HEK293 (cell line): ENCODE results near the gene VGLL3.

Experiments
- CTCF ChIA-PET: fragments of 350-600 bp; formaldehyde crosslinking; extraction: SDS; loops from one replicate; lab custom pipeline; 2021; ENCODE audit warnings: antibody characterized with exemption; lab: Yijun Ruan, JAX
- POLR2A ChIA-PET: fragments of 300-600 bp; formaldehyde crosslinking; extraction: SDS; loops from one replicate; lab custom pipeline; 2020; ENCODE audit warnings: antibody characterized with exemption, inconsistent platforms; lab: Yijun Ruan, JAX
- H3K27ac ChIP-seq: fragments of 200-500 bp; sonication (Bioruptor generic); 2 replicates; pipeline ENCODE4 v1.5.1; 2014; ENCODE audit warnings: low read depth, low read length, control low read depth, inconsistent platforms; ENCODE audit errors: extremely low read depth
- H3K36me3 ChIP-seq, 2 experiments: fragments of 200-500 bp in 1 of 2; sonication (Bioruptor generic) in 1 of 2; 1 replicate in 1 of 2; 2 replicates in 1 of 2; pipeline ENCODE4 v1.5.1; 2014 to 2017; ENCODE audit warnings: inconsistent platforms in 2 of 2, low read length in 2 of 2; ENCODE audit not compliant: control insufficient read depth in 2 of 2, insufficient read depth in 1 of 2
- H3K4me1 ChIP-seq: fragments of 200-500 bp; sonication (Bioruptor generic); 2 replicates; pipeline ENCODE4 v1.5.1; 2014; ENCODE audit warnings: mild to moderate bottlenecking, low read length, inconsistent platforms; ENCODE audit not compliant: control insufficient read depth, insufficient read depth
- H3K4me3 ChIP-seq: 2 replicates; pipeline ENCODE4 v1.5.1; 2011; ENCODE audit warnings: low read depth, mild to moderate bottlenecking, control low read depth, low read length, moderate library complexity
- H3K9me3 ChIP-seq: fragments of 200-500 bp; sonication (Bioruptor generic); 2 replicates; pipeline ENCODE4 v1.5.1; 2014; ENCODE audit warnings: low read depth, low read length, inconsistent platforms; ENCODE audit not compliant: control insufficient read depth, insufficient read depth
- GFI1B ChIP-seq: fragments of 450-650 bp; formaldehyde crosslinking; IDR thresholded peaks from 2 replicates; pipeline ENCODE4 v1.5.1; 2016; ENCODE audit warnings: missing biosample characterization, missing genetic modification characterization
- HOXA7 ChIP-seq: sonication (generic); formaldehyde crosslinking; IDR thresholded peaks from 2 replicates; pipeline ENCODE4 v1.8.1; 2022; ENCODE audit warnings: missing genetic modification reagents, borderline replicate concordance
- HOXC10 ChIP-seq: sonication (generic); formaldehyde crosslinking; IDR thresholded peaks from 2 replicates; pipeline ENCODE4 v1.8.1; 2023; ENCODE audit warnings: mild to moderate bottlenecking, missing genetic modification reagents
- KLF9 ChIP-seq: fragments of 450-650 bp; formaldehyde crosslinking; IDR thresholded peaks from 2 replicates; pipeline ENCODE4 v1.5.1; 2016; ENCODE audit warnings: missing biosample characterization, missing genetic modification characterization, low read depth
- MZF1 ChIP-seq: fragments of 450-650 bp; formaldehyde crosslinking; IDR thresholded peaks from 2 replicates; pipeline ENCODE4 v1.5.1; 2017; ENCODE audit warnings: missing biosample characterization, missing genetic modification characterization, borderline replicate concordance
- OSR2 ChIP-seq: fragments of 450-650 bp; formaldehyde crosslinking; IDR thresholded peaks from 2 replicates; pipeline ENCODE4 v1.5.1; 2016; ENCODE audit warnings: missing biosample characterization, missing genetic modification characterization
- REPIN1 ChIP-seq: fragments of 450-650 bp; formaldehyde crosslinking; IDR thresholded peaks from 2 replicates; pipeline ENCODE4 v1.5.1; 2017; ENCODE audit warnings: missing biosample characterization, missing genetic modification characterization, low read depth
- SALL2 ChIP-seq: fragments of 450-650 bp; formaldehyde crosslinking; IDR thresholded peaks from 2 replicates; pipeline ENCODE4 v1.5.0; 2017; ENCODE audit warnings: missing biosample characterization, mild to moderate bottlenecking, missing genetic modification characterization, borderline replicate concordance
- TRIM28 ChIP-seq: IDR thresholded peaks from 2 replicates; pipeline ENCODE4 v1.6.1; 2011; ENCODE audit warnings: low read length, control low read depth, borderline replicate concordance
- YY2 ChIP-seq: fragments of 450-650 bp; formaldehyde crosslinking; IDR thresholded peaks from 2 replicates; pipeline ENCODE4 v1.5.1; 2016; ENCODE audit warnings: missing biosample characterization, missing genetic modification characterization
- ZBTB17 ChIP-seq: fragments of 450-650 bp; formaldehyde crosslinking; IDR thresholded peaks from 2 replicates; pipeline ENCODE4 v1.5.1; 2016; ENCODE audit warnings: missing biosample characterization, missing genetic modification characterization
- ZNF112 ChIP-seq: fragments of 450-650 bp; formaldehyde crosslinking; IDR thresholded peaks from 2 replicates; pipeline ENCODE4 v1.5.0; 2017; ENCODE audit warnings: missing biosample characterization, missing genetic modification characterization
- ZNF169 ChIP-seq: fragments of 450-650 bp; formaldehyde crosslinking; IDR thresholded peaks from 2 replicates; pipeline ENCODE4 v1.5.1; 2016; ENCODE audit warnings: missing biosample characterization, missing genetic modification characterization
- ZNF211 ChIP-seq: fragments of 450-650 bp; formaldehyde crosslinking; IDR thresholded peaks from 2 replicates; pipeline ENCODE4 v1.5.1; 2016; ENCODE audit warnings: low read depth, missing biosample characterization, missing genetic modification characterization
- ZNF221 ChIP-seq: fragments of 450-650 bp; formaldehyde crosslinking; IDR thresholded peaks from 2 replicates; pipeline ENCODE4 v1.5.1; 2017; ENCODE audit warnings: missing biosample characterization, missing genetic modification characterization, borderline replicate concordance
- ZNF23 ChIP-seq: fragments of 450-650 bp; formaldehyde crosslinking; IDR thresholded peaks from 2 replicates; pipeline ENCODE4 v1.5.1; 2016; ENCODE audit warnings: missing biosample characterization, missing genetic modification characterization, borderline replicate concordance
- ZNF248 ChIP-seq: fragments of 450-650 bp; formaldehyde crosslinking; IDR thresholded peaks from 2 replicates; pipeline ENCODE4 v1.5.1; 2017; ENCODE audit warnings: missing biosample characterization, missing genetic modification characterization
- ZNF274 ChIP-seq, 2 experiments: fragments of 200-500 bp in 1 of 2; fragments of 450-650 bp in 1 of 2; sonication (Bioruptor generic) in 1 of 2; formaldehyde crosslinking in 1 of 2; IDR thresholded peaks; 2 replicates each; pipeline versions ENCODE4 v1.5.1 to v1.6.1; 2014 to 2016; ENCODE audit warnings: borderline replicate concordance in 1 of 2, inconsistent platforms in 1 of 2, low read length in 1 of 2, missing biosample characterization in 1 of 2, missing genetic modification characterization in 1 of 2
- ZNF311 ChIP-seq: fragments of 450-650 bp; formaldehyde crosslinking; IDR thresholded peaks from 2 replicates; pipeline ENCODE4 v1.5.1; 2017; ENCODE audit warnings: missing biosample characterization, missing genetic modification characterization, borderline replicate concordance
- ZNF335 ChIP-seq: fragments of 450-650 bp; formaldehyde crosslinking; conservative IDR thresholded peaks from 2 replicates; pipeline ENCODE4 v1.5.1; 2016; ENCODE audit warnings: missing biosample characterization, missing genetic modification characterization
- ZNF350 ChIP-seq: fragments of 450-650 bp; formaldehyde crosslinking; IDR thresholded peaks from 2 replicates; pipeline ENCODE4 v1.5.0; 2017; ENCODE audit warnings: missing biosample characterization, mild to moderate bottlenecking, missing genetic modification characterization
- ZNF544 ChIP-seq: fragments of 450-650 bp; formaldehyde crosslinking; IDR thresholded peaks from 2 replicates; pipeline ENCODE4 v1.5.0; 2017; ENCODE audit warnings: missing biosample characterization, missing genetic modification characterization
- ZNF596 ChIP-seq: fragments of 450-650 bp; IDR thresholded peaks from 2 replicates; pipeline ENCODE4 v1.5.0; 2018; ENCODE audit warnings: missing biosample characterization, mild to moderate bottlenecking, missing genetic modification characterization, moderate library complexity
- ZNF621 ChIP-seq: fragments of 450-650 bp; formaldehyde crosslinking; IDR thresholded peaks from 2 replicates; pipeline ENCODE4 v1.5.1; 2017; ENCODE audit warnings: missing biosample characterization, missing genetic modification characterization
- ZNF792 ChIP-seq: fragments of 450-650 bp; formaldehyde crosslinking; IDR thresholded peaks from 2 replicates; pipeline ENCODE4 v1.5.1; 2016; ENCODE audit warnings: missing biosample characterization, missing genetic modification characterization
- TF ChIP-seq, protein P1 (sequence below): fragments of 450-650 bp; IDR thresholded peaks from 2 replicates; pipeline ENCODE4 v1.5.1; 2018; ENCODE audit warnings: missing biosample characterization, missing genetic modification characterization

The VGLL3 gene

DNA sequence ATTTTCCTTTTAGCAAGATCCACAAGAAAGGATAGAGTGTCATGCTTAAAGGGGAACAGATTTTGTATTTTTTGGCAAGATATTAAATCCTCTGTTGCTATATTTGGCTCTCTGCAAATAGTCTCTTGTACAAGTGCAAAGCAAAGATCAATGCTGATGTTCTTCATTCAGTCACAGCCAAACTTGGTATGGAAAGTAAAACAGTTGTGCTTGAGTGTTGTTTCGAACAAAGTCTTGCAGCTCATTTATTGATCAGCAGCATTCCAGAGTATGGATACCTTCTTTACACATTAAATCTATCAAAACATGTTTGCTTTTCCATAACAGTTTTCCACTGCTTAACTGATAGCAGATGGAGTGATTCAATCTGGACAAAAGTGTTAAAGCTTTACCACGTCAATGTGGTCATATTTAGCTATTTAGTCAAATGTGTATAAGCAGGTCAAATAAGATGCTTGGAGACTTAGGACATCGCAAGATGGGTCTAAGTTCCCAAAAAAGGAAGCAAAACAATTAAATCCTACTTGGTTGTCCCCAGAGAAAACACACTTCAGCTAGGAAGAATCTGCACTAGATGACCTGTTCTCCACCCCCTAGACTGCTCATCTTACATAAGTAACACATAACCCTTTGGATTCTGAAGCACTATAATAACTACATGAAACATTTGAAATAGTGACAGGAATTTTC, 52.4 kb downstream of the VGLL3 start (continued):
- TF ChIP-seq, protein P1, sequence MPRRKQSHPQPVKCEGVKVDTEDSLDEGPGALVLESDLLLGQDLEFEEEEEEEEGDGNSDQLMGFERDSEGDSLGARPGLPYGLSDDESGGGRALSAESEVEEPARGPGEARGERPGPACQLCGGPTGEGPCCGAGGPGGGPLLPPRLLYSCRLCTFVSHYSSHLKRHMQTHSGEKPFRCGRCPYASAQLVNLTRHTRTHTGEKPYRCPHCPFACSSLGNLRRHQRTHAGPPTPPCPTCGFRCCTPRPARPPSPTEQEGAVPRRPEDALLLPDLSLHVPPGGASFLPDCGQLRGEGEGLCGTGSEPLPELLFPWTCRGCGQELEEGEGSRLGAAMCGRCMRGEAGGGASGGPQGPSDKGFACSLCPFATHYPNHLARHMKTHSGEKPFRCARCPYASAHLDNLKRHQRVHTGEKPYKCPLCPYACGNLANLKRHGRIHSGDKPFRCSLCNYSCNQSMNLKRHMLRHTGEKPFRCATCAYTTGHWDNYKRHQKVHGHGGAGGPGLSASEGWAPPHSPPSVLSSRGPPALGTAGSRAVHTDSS (tag by site-specific recombination): no peak
- TF ChIP-seq GFI1B (tag by site-specific recombination): no peak
- no peak for TF ChIP-seq KLF9 (tag by site-specific recombination)

DNA sequence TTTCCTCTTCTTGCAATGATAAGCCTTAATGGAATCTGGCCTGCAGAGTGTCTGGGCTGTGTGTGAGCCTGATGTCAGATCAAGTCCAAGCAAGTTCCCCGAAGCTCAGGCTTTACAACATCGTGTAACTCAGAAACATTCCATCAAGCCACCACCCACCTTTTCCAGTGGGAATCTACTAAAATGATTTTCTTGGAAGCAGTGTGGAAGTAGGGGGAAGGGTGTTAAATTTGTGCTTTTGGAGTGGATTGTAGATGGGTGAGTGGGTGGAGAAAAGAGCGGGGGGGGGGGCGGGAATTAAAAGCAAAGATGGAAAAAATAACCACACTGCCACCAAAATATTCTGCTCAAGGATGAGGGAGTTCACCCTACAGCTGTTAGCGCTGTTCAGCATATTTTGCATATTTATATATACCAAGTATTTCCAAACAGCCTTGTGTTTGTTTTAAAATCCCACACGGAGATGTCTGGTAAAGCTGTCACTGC, 53.6 kb downstream of the VGLL3 start:
- H3K4me3 ChIP-seq: no peak overlapping the region
- H3K36me3 ChIP-seq: no peaks in the 10 kb centered on the region
- no peak overlapping the region for H3K27ac ChIP-seq
- CTCF ChIA-PET: no interaction called here
- POLR2A ChIA-PET: no interaction called here
- H3K9me3 ChIP-seq: no peaks in the 10 kb centered on the region
- no peaks in the 10 kb centered on the region for H3K4me1 ChIP-seq
- no peak for TF ChIP-seq ZNF248
- no peak for TF ChIP-seq ZNF621 (tag by site-specific recombination)
- TF ChIP-seq ZNF544 (tag by site-specific recombination): no peak
- no peak for TF ChIP-seq KLF9 (tag by site-specific recombination)
- no peak for TF ChIP-seq OSR2 (tag by site-specific recombination)
- TF ChIP-seq, all 188 proteins: peak for 0

DNA sequence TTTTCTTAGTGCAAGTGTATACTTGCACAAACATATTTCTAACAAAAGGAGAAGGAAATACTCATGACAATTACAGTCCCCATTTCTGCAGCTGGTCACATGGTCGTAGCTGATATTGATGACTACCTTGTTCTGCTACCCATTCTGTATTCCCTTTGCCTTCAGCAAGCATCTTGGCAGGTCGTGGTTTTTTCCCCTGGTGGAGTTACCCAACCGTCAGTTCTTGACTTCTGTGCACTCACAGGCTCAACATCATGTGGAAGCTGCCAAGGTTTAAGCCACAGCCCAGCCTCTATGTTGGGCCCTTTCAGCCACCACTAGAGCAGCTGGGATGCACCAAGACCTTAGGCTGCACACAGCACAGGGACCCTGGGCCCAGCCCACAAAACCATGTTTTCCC, 56.1 kb downstream of the VGLL3 start:
- POLR2A ChIA-PET: no interaction called here
- TF ChIP-seq ZNF792 (no peak), KLF9 (tag by site-specific recombination) (no peak), ZNF169 (tag by site-specific recombination) (no peak), ZNF23 (tag by site-specific recombination) (no peak), ZNF596 (tag by site-specific recombination) (no peak), SALL2 (tag by site-specific recombination) (no peak)
- TF ChIP-seq, all 188 proteins: peak for 0
- no peaks in the 10 kb centered on the region for H3K36me3 ChIP-seq
- H3K27ac ChIP-seq: no peak overlapping the region
- CTCF ChIA-PET: no interaction called here
- H3K4me3 ChIP-seq: no peak overlapping the region
- H3K4me1 ChIP-seq: no peaks in the 10 kb centered on the region
- no peaks in the 10 kb centered on the region for H3K9me3 ChIP-seq

DNA sequence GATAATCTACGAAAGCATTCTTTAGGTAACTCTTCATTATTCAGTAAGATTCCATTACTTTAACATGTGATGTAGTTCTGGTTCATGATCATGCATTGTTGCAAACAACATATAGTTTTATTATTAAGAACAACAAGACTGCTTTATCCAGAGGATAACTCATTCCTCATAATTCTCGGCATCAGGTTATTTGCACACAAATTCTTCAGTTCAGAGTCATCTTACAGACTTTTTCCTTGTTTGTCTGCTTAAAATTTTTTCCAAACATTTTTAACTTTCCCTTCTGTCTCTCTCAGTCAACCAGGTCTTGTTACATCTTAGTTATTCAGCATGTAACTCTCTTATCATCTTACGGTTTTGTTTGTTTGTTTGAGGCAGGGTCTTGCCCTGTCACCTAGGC, 60.1 kb downstream of the VGLL3 start:
- ChIA-PET POLR2A (no interaction called here), CTCF (no interaction called here)
- Histone ChIP-seq H3K4me3 (no peak overlapping the region), H3K4me1 (no peaks in the 10 kb centered on the region), H3K27ac (no peak overlapping the region), H3K9me3 (no peaks in the 10 kb centered on the region), H3K36me3 (no peaks in the 10 kb centered on the region)
- no peak for TF ChIP-seq ZNF335
- no peak for TF ChIP-seq MZF1 (tag by site-specific recombination)
- no peak for TF ChIP-seq ZNF311
- TF ChIP-seq TRIM28: no peak
- TF ChIP-seq ZNF221 (tag by site-specific recombination): no peak
- TF ChIP-seq ZNF112 (tag by site-specific recombination): no peak
- no peak for TF ChIP-seq REPIN1
- no peak for TF ChIP-seq ZNF211
- no peak for TF ChIP-seq HOXC10 (CRISPR knock-in tag)
- TF ChIP-seq ZNF350: no peak
- no peak for TF ChIP-seq YY2 (tag by site-specific recombination)
- TF ChIP-seq ZNF621 (tag by site-specific recombination): no peak
- TF ChIP-seq HOXA7 (CRISPR knock-in tag): no peak
- TF ChIP-seq, protein P1 (tag by site-specific recombination): no peak
- TF ChIP-seq ZBTB17 (tag by site-specific recombination): no peak
- no peak for TF ChIP-seq ZNF274 (IDR thresholded peaks at IDR 0.05; ENCODE audit: low read length)
- no peak for TF ChIP-seq ZNF274 (tag by site-specific recombination; IDR thresholded peaks at IDR 0.05; ENCODE audit: borderline replicate concordance)
